ENCODE results near the gene EFL1.
"Not testable (repeated sequence)": the region's sequence is repeated elsewhere in the genome, so short reads cannot be mapped to it uniquely, and the experiment has no call there.

The EFL1 gene

DNA sequence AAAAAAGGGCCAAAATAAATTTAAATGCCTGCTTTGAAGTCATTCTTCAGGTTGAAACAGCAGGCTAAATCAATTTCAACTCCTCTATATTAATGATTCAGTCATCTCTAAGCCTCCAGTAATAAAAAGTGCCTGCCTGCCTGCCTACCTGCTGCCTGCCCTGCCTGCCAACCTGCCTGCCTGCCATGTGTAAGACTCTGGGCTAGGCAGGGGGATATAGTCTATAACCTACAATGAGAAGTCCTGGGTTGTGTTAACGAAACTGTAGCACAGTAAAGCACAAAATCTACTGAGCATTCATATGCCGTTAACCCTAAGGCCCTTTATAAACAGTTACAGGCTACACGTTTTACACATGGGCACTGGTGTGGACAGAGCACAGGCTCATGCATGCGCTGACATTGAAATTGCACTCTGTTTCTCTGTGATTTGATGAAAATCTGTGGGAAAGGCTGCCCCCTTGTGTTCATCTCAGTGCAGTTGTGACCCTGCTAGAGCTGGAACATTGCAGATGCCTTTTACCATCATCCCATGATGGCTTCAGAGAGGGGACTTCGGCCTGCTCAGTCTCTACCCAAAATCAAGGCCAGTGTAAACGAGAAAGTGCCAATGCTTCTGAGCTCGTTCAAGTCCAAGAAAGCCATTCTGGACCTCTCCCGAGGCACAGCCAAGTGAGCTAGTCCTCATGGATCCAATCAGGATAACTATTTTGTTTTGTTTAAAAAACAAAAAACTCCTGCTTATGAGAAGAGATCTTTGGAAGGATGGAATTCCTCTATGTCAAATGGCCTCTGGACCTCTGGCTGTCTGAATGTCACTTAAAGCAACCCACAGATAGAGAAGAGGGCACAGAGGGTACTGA is 64.6 kb downstream of the EFL1 start:
- H3K4me3 ChIP-seq (ENCODE audit: low read depth, low read length) = no peak overlapping the region
- in situ Hi-C loops (cut with HindIII; ENCODE audit: low sequenced_read_pairs) = no loop called here
- peak; percentile 69 for DNase-seq (ENCODE audit: low read depth, low spot score)
- TF ChIP-seq, protein P1, sequence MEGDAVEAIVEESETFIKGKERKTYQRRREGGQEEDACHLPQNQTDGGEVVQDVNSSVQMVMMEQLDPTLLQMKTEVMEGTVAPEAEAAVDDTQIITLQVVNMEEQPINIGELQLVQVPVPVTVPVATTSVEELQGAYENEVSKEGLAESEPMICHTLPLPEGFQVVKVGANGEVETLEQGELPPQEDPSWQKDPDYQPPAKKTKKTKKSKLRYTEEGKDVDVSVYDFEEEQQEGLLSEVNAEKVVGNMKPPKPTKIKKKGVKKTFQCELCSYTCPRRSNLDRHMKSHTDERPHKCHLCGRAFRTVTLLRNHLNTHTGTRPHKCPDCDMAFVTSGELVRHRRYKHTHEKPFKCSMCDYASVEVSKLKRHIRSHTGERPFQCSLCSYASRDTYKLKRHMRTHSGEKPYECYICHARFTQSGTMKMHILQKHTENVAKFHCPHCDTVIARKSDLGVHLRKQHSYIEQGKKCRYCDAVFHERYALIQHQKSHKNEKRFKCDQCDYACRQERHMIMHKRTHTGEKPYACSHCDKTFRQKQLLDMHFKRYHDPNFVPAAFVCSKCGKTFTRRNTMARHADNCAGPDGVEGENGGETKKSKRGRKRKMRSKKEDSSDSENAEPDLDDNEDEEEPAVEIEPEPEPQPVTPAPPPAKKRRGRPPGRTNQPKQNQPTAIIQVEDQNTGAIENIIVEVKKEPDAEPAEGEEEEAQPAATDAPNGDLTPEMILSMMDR (IDR thresholded peaks at IDR 0.05; ENCODE audit: low read depth, low read length) = peak; percentile 80

DNA sequence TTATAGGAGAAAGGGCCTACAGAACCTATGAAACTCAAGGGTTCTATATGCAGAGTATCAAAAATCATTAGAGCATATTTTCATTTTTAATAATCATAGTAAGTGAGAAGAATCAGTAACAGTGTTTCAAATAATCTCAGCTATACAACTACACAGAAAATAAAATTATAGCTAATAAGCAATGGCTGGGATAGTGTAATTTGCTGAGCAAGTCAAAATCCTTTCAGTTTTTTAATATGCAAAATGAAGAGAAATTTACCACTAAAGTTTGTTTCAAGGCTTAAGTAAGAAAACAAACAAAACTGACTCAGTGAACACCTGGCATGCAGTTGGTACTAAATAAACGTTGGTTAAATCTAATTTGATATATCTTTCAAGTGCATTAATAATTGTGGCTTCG is 66.2 kb downstream of the EFL1 start:
- in situ Hi-C loops (cut with HindIII; ENCODE audit: low sequenced_read_pairs) = no loop called here
- TF ChIP-seq, protein P1 (IDR thresholded peaks at IDR 0.05; ENCODE audit: low read depth, low read length) = no peak
- no peak for DNase-seq (ENCODE audit: low read depth, low spot score)
- no peak overlapping the region for H3K4me3 ChIP-seq (ENCODE audit: low read depth, low read length)

GRCh38 chr15:82195818-82196217 is 66.7 kb downstream of the EFL1 start:
- H3K4me3 ChIP-seq (ENCODE audit: low read depth, low read length); DNase-seq (ENCODE audit: low read depth, low spot score); in situ Hi-C loops (cut with HindIII; ENCODE audit: low sequenced_read_pairs): not testable (repeated sequence)

- DNase-seq (ENCODE audit: low read depth, low spot score); in situ Hi-C loops (cut with HindIII; ENCODE audit: low sequenced_read_pairs); H3K4me3 ChIP-seq (ENCODE audit: low read depth, low read length): not testable (repeated sequence)
Observed at GRCh38 chr15:82194488-82194887, 68.0 kb downstream of the EFL1 start.

DNA sequence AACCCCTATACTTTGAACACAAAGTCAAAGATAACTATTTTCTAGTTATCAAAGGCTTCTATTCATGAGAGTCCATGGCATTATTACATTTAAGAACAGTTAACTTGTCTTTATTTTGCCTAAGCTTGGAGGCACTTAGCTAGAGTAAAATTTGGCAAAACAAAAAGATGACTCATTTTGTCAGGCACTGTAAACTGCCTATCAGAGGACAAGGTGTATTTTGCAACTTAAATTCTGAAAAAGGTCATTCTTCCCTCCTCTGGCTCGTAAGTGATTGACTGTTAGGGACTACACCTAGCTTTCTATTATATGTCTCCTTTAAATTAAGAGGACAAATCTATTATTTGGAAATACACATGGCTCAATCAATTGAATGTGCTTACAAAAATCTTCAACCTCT is 69.1 kb downstream of the EFL1 start:
- in situ Hi-C loops (cut with HindIII; ENCODE audit: low sequenced_read_pairs); DNase-seq (ENCODE audit: low read depth, low spot score); H3K4me3 ChIP-seq (ENCODE audit: low read depth, low read length): not testable (repeated sequence)

GRCh38 chr15:82192394-82192793 is 70.1 kb downstream of the EFL1 start:
- not testable (repeated sequence) for DNase-seq (ENCODE audit: low read depth, low spot score)

DNA sequence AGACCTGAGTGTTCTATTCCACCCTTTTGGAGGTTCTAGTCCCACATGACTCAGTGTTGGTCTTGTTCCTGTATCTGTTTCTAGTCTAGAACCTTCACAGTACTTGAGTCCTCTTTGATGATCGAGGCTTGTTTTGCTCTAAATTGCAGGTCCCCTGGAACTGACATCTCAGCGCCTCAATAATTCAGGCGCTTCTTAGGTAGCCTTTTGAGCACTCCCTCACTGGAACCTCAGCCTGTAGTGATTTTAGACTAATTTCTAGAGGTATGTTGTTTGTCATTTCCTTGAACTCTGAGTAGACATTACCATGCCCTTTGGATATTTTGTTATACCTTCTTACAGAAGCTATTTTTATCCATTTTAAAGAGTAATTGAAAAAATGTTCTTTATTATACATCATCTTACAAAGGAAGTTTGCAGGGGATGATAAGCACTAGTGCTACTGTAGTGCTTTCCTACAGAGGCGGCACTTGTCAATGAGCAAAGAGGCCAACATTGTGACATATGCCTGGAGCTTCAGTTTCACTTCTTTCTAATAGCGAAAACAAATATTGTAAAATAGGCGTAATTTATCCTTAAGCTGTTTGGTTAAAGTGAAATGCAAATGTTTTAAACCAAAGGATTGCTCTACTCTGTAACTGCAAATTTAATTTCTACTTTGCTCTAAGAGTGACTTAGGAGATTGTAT is 75.7 kb downstream of the EFL1 start:
- no peak overlapping the region for H3K4me3 ChIP-seq (ENCODE audit: low read depth, low read length)
- TF ChIP-seq, protein P1 (IDR thresholded peaks at IDR 0.05; ENCODE audit: low read depth, low read length) = no peak
- in situ Hi-C loops (cut with HindIII; ENCODE audit: low sequenced_read_pairs) = no loop called here
- no peak for DNase-seq (ENCODE audit: low read depth, low spot score)

More at GRCh38 chr15:82192394-82192793, 70.1 kb downstream of the EFL1 start:
- in situ Hi-C loops (cut with HindIII; ENCODE audit: low sequenced_read_pairs); H3K4me3 ChIP-seq (ENCODE audit: low read depth, low read length): not testable (repeated sequence)

- H3K4me3 ChIP-seq (ENCODE audit: low read depth, low read length) = no peak overlapping the region
- TF ChIP-seq, protein P1 (IDR thresholded peaks at IDR 0.05; ENCODE audit: low read depth, low read length) = no peak
- no peak for DNase-seq (ENCODE audit: low read depth, low spot score)
- in situ Hi-C loops (cut with HindIII; ENCODE audit: low sequenced_read_pairs) = no loop called here
Observed at GRCh38 chr15:82186161-82186560, 76.4 kb downstream of the EFL1 start.

Data from astrocyte of the spinal cord (primary cell).